NCI-H748 treated with DMSO at 0.1 percent for 48 hours (cell line): Measurements from ENCODE around the gene FEZF1.

ENCODE experiments used
- DNase-seq: peaks from one replicate; lab custom pipeline; 2025; lab: John Stamatoyannopoulos, UW

FEZF1 gene

GRCh38 chr7:122268101-122268500, 36.4 kb downstream of the FEZF1 start:
- no peak for DNase-seq

- DNase-seq, result no peak
Measured at GRCh38 chr7:122262246-122262645, 42.3 kb downstream of the FEZF1 start.

GRCh38 chr7:122261442-122261841, 43.1 kb downstream of the FEZF1 start:
- DNase-seq, result no peak

GRCh38 chr7:122261016-122261415, 43.5 kb downstream of the FEZF1 start:
- DNase-seq, result no peak

GRCh38 chr7:122260336-122260735, 44.2 kb downstream of the FEZF1 start:
- DNase-seq, result peak; percentile 40

- no peak for DNase-seq
Measured at GRCh38 chr7:122258971-122259370, 45.6 kb downstream of the FEZF1 start.

GRCh38 chr7:122257056-122257455, 47.5 kb downstream of the FEZF1 start:
- DNase-seq, result no peak

- no peak for DNase-seq
Measured at GRCh38 chr7:122256046-122256445, 48.5 kb downstream of the FEZF1 start.

GRCh38 chr7:122255454-122255853, 49.1 kb downstream of the FEZF1 start:
- no peak for DNase-seq
